GM12878 (cell line): ENCODE results near the gene FAM162A. TPM values are rescaled to one million over a fixed set of nuclear protein-coding genes. Genes with fewer than 3 reads are reported as not detected.

Experiments
- ATAC-seq: fragments of 200-7000 bp; cut with Tn5 transposase; 3 replicates; pipeline ENCODE4 v1.9.1; 2020; ENCODE audit warnings: mild to moderate bottlenecking, moderate library complexity
- BruUV-seq: library from RNA; stranded (reverse); fragments of 400-500 nt; replicated peaks from 2 replicates; lab custom pipeline; 2021; lab: Mats Ljungman, UMichigan
- CTCF ChIA-PET: fragments of 300-600 bp; sonication (Branson Sonifier 250); formaldehyde crosslinking; extraction: SDS; loops from one replicate; lab custom pipeline; 2021; ENCODE audit warnings: inconsistent platforms; lab: Yijun Ruan, JAX
- POLR2A ChIA-PET: fragments of 350-600 bp; formaldehyde crosslinking; extraction: SDS; loops from one replicate; lab custom pipeline; 2021; ENCODE audit warnings: inconsistent platforms; lab: Charles Lee
- RAD21 ChIA-PET: fragments of 300-600 bp; sonication (Branson Sonifier 250); formaldehyde crosslinking; loops from one replicate; lab custom pipeline; 2023; ENCODE audit warnings: antibody characterized with exemption; ENCODE audit not compliant: unreplicated experiment; lab: Charles Lee
- SMC1A ChIA-PET: fragments of 300-600 bp; sonication (Branson Sonifier 250); formaldehyde crosslinking; loops from one replicate; lab custom pipeline; 2023; ENCODE audit not compliant: unreplicated experiment, uncharacterized antibody; lab: Charles Lee
- DNase-seq: peaks from one replicate; pipeline ENCODE4 v3.0.0-alpha.2; 2011; ENCODE audit warnings: low read depth, low spot score
- FAIRE-seq: peaks from 3 replicates; lab custom pipeline; 2011; peaks lifted over from hg19 to GRCh38; lab: Jason Lieb, UNC
- H2AFZ ChIP-seq: 2 replicates; pipeline ENCODE4 v1.6.0; 2011; ENCODE audit warnings: low read depth, low read length, control low read depth; ENCODE audit not compliant: control insufficient read depth
- H3K27ac ChIP-seq: 2 replicates; pipeline ENCODE4 v1.5.1; 2011; ENCODE audit warnings: control low read depth; ENCODE audit not compliant: control insufficient read depth, insufficient read depth
- H3K27me3 ChIP-seq, 2 experiments: replicated peaks in 1 of 2; 2 replicates each; pipeline versions ENCODE4 v1.6.0 to v1.6.1; 2011; ENCODE audit warnings: low read length in 1 of 2; ENCODE audit not compliant: control insufficient read depth in 2 of 2, insufficient read depth in 2 of 2
- H3K36me3 ChIP-seq, 2 experiments: 2 replicates each; pipeline ENCODE4 v1.5.1; 2011; ENCODE audit warnings: low read length in 1 of 2; ENCODE audit not compliant: control insufficient read depth in 2 of 2, insufficient read depth in 2 of 2
- H3K4me1 ChIP-seq: 2 replicates; pipeline ENCODE4 v1.6.1; 2011; ENCODE audit warnings: mild to moderate bottlenecking, low read length, moderate library complexity, mixed read lengths; ENCODE audit not compliant: control insufficient read depth, insufficient read depth
- H3K4me2 ChIP-seq: 2 replicates; pipeline ENCODE4 v1.6.0; 2011; ENCODE audit warnings: control low read depth; ENCODE audit not compliant: control insufficient read depth, insufficient read depth
- H3K4me3 ChIP-seq: fragments of 200-600 bp; sonication (generic); 2 replicates; pipeline ENCODE4 v1.5.1; 2016
- H3K79me2 ChIP-seq: 2 replicates; pipeline ENCODE4 v1.6.0; 2011; ENCODE audit warnings: low read length; ENCODE audit not compliant: control insufficient read depth, insufficient read depth
- H3K9ac ChIP-seq: 2 replicates; pipeline ENCODE4 v1.8.0; 2011; ENCODE audit warnings: low read length, control low read depth, mixed read lengths; ENCODE audit not compliant: control insufficient read depth, insufficient read depth
- H3K9me3 ChIP-seq: replicated peaks from 3 replicates; pipeline ENCODE4 v1.5.1; 2011; ENCODE audit warnings: mild to moderate bottlenecking, low read length; ENCODE audit not compliant: control insufficient read depth, insufficient read depth
- H4K20me1 ChIP-seq: 2 replicates; pipeline ENCODE4 v1.6.0; 2011; ENCODE audit not compliant: control insufficient read depth, insufficient read depth
- ATF7 ChIP-seq: fragments of 450-650 bp; IDR thresholded peaks from 2 replicates; pipeline ENCODE4 v1.6.1; 2016; ENCODE audit warnings: low read depth, mild to moderate bottlenecking
- BACH1 ChIP-seq: fragments of 450-650 bp; IDR thresholded peaks from 2 replicates; pipeline ENCODE4 v1.6.1; 2017; ENCODE audit warnings: mild to moderate bottlenecking, borderline replicate concordance
- E2F4 ChIP-seq: IDR thresholded peaks from 2 replicates; pipeline ENCODE4 v1.6.1; 2012; ENCODE audit warnings: low read depth, low read length, improper control_type of control experiment
- FOXK2 ChIP-seq: fragments of 450-650 bp; IDR thresholded peaks from 2 replicates; pipeline ENCODE4 v1.6.1; 2017; ENCODE audit warnings: mild to moderate bottlenecking, moderate library complexity
- KLF5 ChIP-seq: fragments of 450-650 bp; IDR thresholded peaks from 2 replicates; pipeline ENCODE4 v1.6.1; 2014; ENCODE audit warnings: mild to moderate bottlenecking; ENCODE audit not compliant: partially characterized antibody
- MAX ChIP-seq: IDR thresholded peaks from 2 replicates; pipeline ENCODE4 v1.6.1; 2012; ENCODE audit warnings: low read depth, low read length, improper control_type of control experiment
- MLLT1 ChIP-seq: fragments of 450-650 bp; IDR thresholded peaks from 2 replicates; pipeline ENCODE4 v1.6.1; 2016; ENCODE audit warnings: mild to moderate bottlenecking
- MYB ChIP-seq: fragments of 150-350 bp; IDR thresholded peaks from 2 replicates; pipeline ENCODE4 v1.6.1; 2014; ENCODE audit warnings: mild to moderate bottlenecking, low read depth, low read length, borderline replicate concordance
- NKRF ChIP-seq: fragments of 450-650 bp; conservative IDR thresholded peaks from 2 replicates; pipeline ENCODE4 v1.6.1; 2017; ENCODE audit warnings: mild to moderate bottlenecking, moderate library complexity
- NR2C2 ChIP-seq: IDR thresholded peaks from 2 replicates; pipeline ENCODE4 v1.6.1; 2011; ENCODE audit warnings: borderline replicate concordance, low read depth; ENCODE audit not compliant: control insufficient read depth, insufficient read length
- RBBP5 ChIP-seq: fragments of 200-600 bp; sonication (generic); conservative IDR thresholded peaks from 2 replicates; pipeline ENCODE4 v1.6.1; 2016
- RFX5 ChIP-seq: IDR thresholded peaks from 2 replicates; pipeline ENCODE4 v1.6.1; 2011; ENCODE audit warnings: low read depth, low read length, improper control_type of control experiment
- SUZ12 ChIP-seq: fragments of 200-600 bp; sonication (generic); IDR thresholded peaks from one replicate; pipeline ENCODE4 v1.6.1; 2018; ENCODE audit warnings: antibody characterized with exemption, mild to moderate bottlenecking; ENCODE audit not compliant: unreplicated experiment
- USF1 ChIP-seq: IDR thresholded peaks from 2 replicates; pipeline ENCODE4 v1.6.1; 2011; ENCODE audit warnings: borderline replicate concordance, low read depth, mild to moderate bottlenecking, moderate library complexity, mixed read lengths, low read length; ENCODE audit not compliant: insufficient read depth; ENCODE audit errors: extremely low read length
- WRNIP1 ChIP-seq: IDR thresholded peaks from 2 replicates; pipeline ENCODE4 v1.6.1; 2011; ENCODE audit warnings: low read depth, low read length, improper control_type of control experiment, borderline replicate concordance
- ZBED1 ChIP-seq: IDR thresholded peaks from 2 replicates; pipeline ENCODE4 v1.6.1; 2016; ENCODE audit warnings: borderline replicate concordance
- ZNF622 ChIP-seq: fragments of 450-650 bp; IDR thresholded peaks from 2 replicates; pipeline ENCODE4 v1.6.1; 2017; ENCODE audit warnings: mild to moderate bottlenecking, inconsistent platforms
- ZZZ3 ChIP-seq: IDR thresholded peaks from 2 replicates; pipeline ENCODE4 v1.6.1; 2011; ENCODE audit warnings: low read depth; ENCODE audit not compliant: control insufficient read depth, insufficient read length
- WGBS: methylation state at CpG from one replicate; pipeline ENCODE4 v1.1.6; 2016; ENCODE audit warnings: low lambda C conversion rate; ENCODE audit not compliant: insufficient replicate concordance, insufficient coverage; ENCODE audit errors: missing lambda C conversion rate; 5-methylcytosine and 5-hydroxymethylcytosine counted together
- in situ Hi-C: fragments of 300-500 bp; cut with MboI; formaldehyde crosslinking; loops from 9 replicates; pipeline ENCODE4 v1.14.3; 2018; ENCODE audit warnings: mixed read lengths
- intact Hi-C: fragments of 100-400 bp; cut with micrococcal nuclease; formaldehyde crosslinking; loops from one replicate; pipeline ENCODE4 v1.14.2; 2022; ENCODE audit not compliant: unreplicated experiment
- polyA plus RNA-seq, 11 experiments: library from polyadenylated mRNA; depleted of rRNA in 4 of 11; unstranded in 6 of 11; stranded (reverse) in 5 of 11; fragments of >200 nt; fragmentation: Nextera tagmentation in 4 of 11; fragmentation: Illumina TruSeq in 1 of 11; extraction: Ambion mirVana in 4 of 11; extraction: Trizol in 1 of 11; gene quantifications; 1 replicate in 1 of 11; 2 replicates in 10 of 11; pipeline versions ENCODE4 v1.2.1 to v1.2.3, GENCODE V29; 2011 to 2016; ENCODE audit warnings: inconsistent platforms in 2 of 11, missing spikeins in 2 of 11, low read depth in 1 of 11
- total RNA-seq, 4 experiments: library from RNA; depleted of rRNA in 3 of 4; stranded (reverse); fragments of >200 nt in 3 of 4; fragmentation: Illumina TruSeq in 1 of 4; extraction: Trizol in 1 of 4; gene quantifications; 2 replicates each; pipeline versions ENCODE4 v1.2.1 to v1.2.3, GENCODE V29; 2013 to 2021

Gene FAM162A
- total and polyA plus RNA-seq, 10 of the 15 experiments (the other 5 are each of a cell fraction or from before 2014, with no cell fraction given) = 59.2 to 346 (median 149) TPM

- WGBS = 95% methylated on average over 4 of the region's 4 CpGs
- Histone ChIP-seq H3K27ac (no peak overlapping the region), H3K4me3 (no peak overlapping the region), H4K20me1 (no peaks in the 10 kb centered on the region), H3K9ac (no peak overlapping the region), H3K9me3 (no peaks in the 10 kb centered on the region), H3K27me3 (no peaks in the 10 kb centered on the region), H3K4me1 (no peaks in the 10 kb centered on the region), H2AFZ (no peak overlapping the region), H3K79me2 (no peaks in the 10 kb centered on the region), H3K4me2 (no peak overlapping the region), H3K36me3 (no peaks in the 10 kb centered on the region)
- RAD21 ChIA-PET = interaction anchor here (1.0 to 1.4 kb wide), 3 partner anchors 29 to 331 kb away, joined by 4 to 5 read pairs (median 5); no protein-coding TSS in a partner anchor
- ATAC-seq (no peak), DNase-seq (no peak), FAIRE-seq (no peak)
- CTCF ChIA-PET = interaction anchor here (2.9 to 3.4 kb wide), 2 partner anchors 30 to 45 kb away, joined by 14 to 38 read pairs; no protein-coding TSS in a partner anchor
- in situ Hi-C loops = loop anchor here (10.0 kb wide), 1 partner anchor 807 kb away; the partner anchor contains the start of gene POLQ
- SMC1A ChIA-PET = interaction anchor here (2.3 to 7.9 kb wide), 3 partner anchors 31 to 48 kb away, joined by 29 to 191 read pairs (median 50); no protein-coding TSS in a partner anchor
- BruUV-seq = no TSS peak
- intact Hi-C loops = no loop called here
- POLR2A ChIA-PET = no interaction called here
- TF ChIP-seq SUZ12 (no peak), RBBP5 (no peak), MYB (no peak), E2F4 (no peak), WRNIP1 (no peak), MAX (no peak), ZNF622 (no peak), USF1 (no peak), BACH1 (no peak), NR2C2 (no peak), FOXK2 (no peak), RFX5 (no peak), ATF7 (no peak), MLLT1 (no peak), KLF5 (no peak), NKRF (no peak), ZBED1 (no peak), ZZZ3 (no peak)
Observed at GRCh38 chr3:122351612-122352011, 32.4 kb upstream of the FAM162A start.
